IMR-90 (cell line): ENCODE results near the gene SCAND1. TPM values are rescaled to one million over a fixed set of nuclear protein-coding genes. Genes with fewer than 3 reads are reported as not detected.

Source experiments
- ATAC-seq: fragments of 200-7000 bp; cut with Tn5 transposase; 2 replicates; pipeline ENCODE4 v1.9.1; 2020; ENCODE audit warnings: low read depth, mild to moderate bottlenecking, moderate library complexity
- BruUV-seq: library from RNA; stranded (reverse); fragments of 400-500 nt; replicated peaks from 2 replicates; lab custom pipeline; 2021; lab: Mats Ljungman, UMichigan
- CTCF ChIA-PET: fragments of 300-600 bp; formaldehyde crosslinking; extraction: SDS; loops from one replicate; lab custom pipeline; 2021; ENCODE audit warnings: antibody characterized with exemption; lab: Yijun Ruan, JAX
- POLR2A ChIA-PET: fragments of 300-600 bp; sonication (Branson Sonifier 250); formaldehyde crosslinking; loops from one replicate; lab custom pipeline; 2022; ENCODE audit warnings: antibody characterized with exemption; ENCODE audit not compliant: unreplicated experiment; lab: Charles Lee
- DNase-seq: peaks from one replicate; pipeline ENCODE4 v3.0.0; 2013
- H2AFZ ChIP-seq: replicated peaks from 2 replicates; pipeline ENCODE3; 2013; ENCODE audit warnings: low read length, mild to moderate bottlenecking; ENCODE audit not compliant: poor library complexity
- H2AK5ac ChIP-seq: 2 replicates; pipeline ENCODE4 v1.6.1; 2013; ENCODE audit warnings: low read depth, low read length, inconsistent platforms
- H2AK9ac ChIP-seq: replicated peaks from 2 replicates; pipeline ENCODE3; 2013; ENCODE audit warnings: mild to moderate bottlenecking, low read depth, low read length, moderate library complexity; ENCODE audit not compliant: poor library complexity
- H2BK120ac ChIP-seq: 2 replicates; pipeline ENCODE4 v1.6.1; 2013; ENCODE audit warnings: low read depth, low read length, inconsistent platforms
- H2BK15ac ChIP-seq: 3 replicates; pipeline ENCODE4 v1.6.1; 2013; ENCODE audit warnings: low read depth, low read length, inconsistent platforms
- H2BK20ac ChIP-seq: 2 replicates; pipeline ENCODE4 v1.6.1; 2013; ENCODE audit warnings: low read depth, mild to moderate bottlenecking, inconsistent platforms, low read length, moderate library complexity
- H2BK5ac ChIP-seq: 2 replicates; pipeline ENCODE4 v1.6.1; 2013; ENCODE audit warnings: mild to moderate bottlenecking, low read depth, low read length, inconsistent platforms; ENCODE audit not compliant: poor library complexity, severe bottlenecking
- H3K14ac ChIP-seq: replicated peaks from 2 replicates; pipeline ENCODE4 v1.6.1; 2013; ENCODE audit warnings: low read depth, low read length, inconsistent platforms
- H3K18ac ChIP-seq: 2 replicates; pipeline ENCODE4 v1.6.1; 2013; ENCODE audit warnings: low read depth, low read length, control low read depth
- H3K23ac ChIP-seq: 2 replicates; pipeline ENCODE4 v1.6.1; 2013; ENCODE audit warnings: low read depth, low read length, inconsistent platforms
- H3K27ac ChIP-seq: 2 replicates; pipeline ENCODE4 v1.5.1; 2013; ENCODE audit warnings: mild to moderate bottlenecking, control low read depth, low read length; ENCODE audit not compliant: insufficient read depth
- H3K27me3 ChIP-seq: 2 replicates; pipeline ENCODE4 v1.6.1; 2013; ENCODE audit warnings: low read length; ENCODE audit not compliant: control insufficient read depth, insufficient read depth
- H3K36me3 ChIP-seq: 2 replicates; pipeline ENCODE4 v1.6.1; 2013; ENCODE audit warnings: low read length, mixed read lengths; ENCODE audit not compliant: control insufficient read depth, insufficient read depth
- H3K4ac ChIP-seq: 2 replicates; pipeline ENCODE4 v1.6.1; 2013; ENCODE audit warnings: low read depth, low read length, inconsistent platforms
- H3K4me1 ChIP-seq: 2 replicates; pipeline ENCODE4 v1.6.1; 2013; ENCODE audit warnings: low read length, mixed read lengths; ENCODE audit not compliant: control insufficient read depth, insufficient read depth
- H3K4me2 ChIP-seq: 2 replicates; pipeline ENCODE4 v1.6.1; 2013; ENCODE audit warnings: low read depth, mild to moderate bottlenecking, control low read depth, low read length, moderate library complexity
- H3K4me3 ChIP-seq: 2 replicates; pipeline ENCODE4 v1.5.1; 2013; ENCODE audit warnings: low read depth, mild to moderate bottlenecking, control low read depth, low read length, moderate library complexity; ENCODE audit not compliant: insufficient read depth
- H3K56ac ChIP-seq: 2 replicates; pipeline ENCODE4 v1.6.1; 2013; ENCODE audit warnings: low read length, inconsistent platforms; ENCODE audit not compliant: insufficient read depth; ENCODE audit errors: extremely low read depth
- H3K79me1 ChIP-seq, 2 experiments: 2 replicates each; pipeline ENCODE4 v1.6.1; 2013; ENCODE audit warnings: low read length in 2 of 2, inconsistent platforms in 1 of 2, low read depth in 1 of 2
- H3K9ac ChIP-seq: 2 replicates; pipeline ENCODE4 v1.6.1; 2013; ENCODE audit warnings: low read depth, low read length, control low read depth
- H3K9me1 ChIP-seq: 2 replicates; pipeline ENCODE4 v1.6.1; 2013; ENCODE audit warnings: low read length, inconsistent platforms; ENCODE audit not compliant: insufficient read depth
- H3K9me3 ChIP-seq: 2 replicates; pipeline ENCODE4 v1.6.1; 2013; ENCODE audit warnings: low read length; ENCODE audit not compliant: control insufficient read depth, insufficient read depth
- H4K20me1 ChIP-seq: 2 replicates; pipeline ENCODE4 v1.6.1; 2013; ENCODE audit warnings: low read length, inconsistent platforms; ENCODE audit not compliant: insufficient read depth
- H4K5ac ChIP-seq: 2 replicates; pipeline ENCODE4 v1.6.1; 2013; ENCODE audit warnings: mild to moderate bottlenecking, low read depth, low read length, control low read depth
- H4K8ac ChIP-seq, 2 experiments: 2 replicates each; pipeline ENCODE4 v1.6.1; 2013; ENCODE audit warnings: low read depth in 2 of 2, low read length in 2 of 2, control low read depth in 1 of 2, inconsistent platforms in 1 of 2
- H4K91ac ChIP-seq: 2 replicates; pipeline ENCODE4 v1.6.1; 2013; ENCODE audit warnings: low read depth, low read length, inconsistent platforms; ENCODE audit not compliant: insufficient read depth
- BHLHE40 ChIP-seq: fragments of 150-350 bp; IDR thresholded peaks from 2 replicates; pipeline ENCODE4 v1.6.1; 2016; ENCODE audit warnings: mild to moderate bottlenecking, low read depth, low read length
- CEBPB ChIP-seq: IDR thresholded peaks from 2 replicates; pipeline ENCODE4 v1.6.1; 2012; ENCODE audit warnings: low read depth, low read length, improper control_type of control experiment
- CHD1 ChIP-seq: IDR thresholded peaks from 2 replicates; pipeline ENCODE4 v1.6.1; 2012; ENCODE audit warnings: low read depth, low read length, improper control_type of control experiment
- FOS ChIP-seq: fragments of 150-350 bp; IDR thresholded peaks from 2 replicates; pipeline ENCODE4 v1.6.1; 2016; ENCODE audit warnings: low read depth, low read length
- MAFK ChIP-seq: IDR thresholded peaks from 2 replicates; pipeline ENCODE4 v1.6.1; 2012; ENCODE audit warnings: low read depth, low read length, improper control_type of control experiment
- MAZ ChIP-seq: IDR thresholded peaks from 2 replicates; pipeline ENCODE4 v1.6.1; 2012; ENCODE audit warnings: low read depth, mild to moderate bottlenecking, low read length, improper control_type of control experiment, moderate library complexity, borderline replicate concordance
- MXI1 ChIP-seq: IDR thresholded peaks from 2 replicates; pipeline ENCODE4 v1.6.1; 2012; ENCODE audit warnings: low read depth, mild to moderate bottlenecking, low read length, moderate library complexity, borderline replicate concordance
- NFE2L2 ChIP-seq: fragments of 150-350 bp; IDR thresholded peaks from 2 replicates; pipeline ENCODE4 v1.6.1; 2016; ENCODE audit warnings: low read depth, mild to moderate bottlenecking, low read length
- POLR2A ChIP-seq: IDR thresholded peaks from 2 replicates; pipeline ENCODE4 v1.6.1; 2012; ENCODE audit warnings: mild to moderate bottlenecking, low read depth, low read length
- RAD21 ChIP-seq: IDR thresholded peaks from 2 replicates; pipeline ENCODE4 v1.6.1; 2012; ENCODE audit warnings: low read length, improper control_type of control experiment
- RCOR1 ChIP-seq: IDR thresholded peaks from 2 replicates; pipeline ENCODE4 v1.6.1; 2012; ENCODE audit warnings: mild to moderate bottlenecking, low read length, improper control_type of control experiment; ENCODE audit not compliant: insufficient replicate concordance
- RFX5 ChIP-seq: IDR thresholded peaks from 2 replicates; pipeline ENCODE4 v1.8.0; 2012; ENCODE audit warnings: low read depth, mild to moderate bottlenecking, low read length, moderate library complexity
- SMC3 ChIP-seq: fragments of 150-350 bp; IDR thresholded peaks from 2 replicates; pipeline ENCODE4 v1.6.1; 2016; ENCODE audit warnings: low read depth, mild to moderate bottlenecking, antibody characterized with exemption, low read length, moderate library complexity
- WGBS, 2 experiments: methylation state at CpG; one replicate each; pipeline versions ENCODE4 v1.1.5 to v1.1.7; 2013; ENCODE audit warnings: missing lambda C conversion rate in 2 of 2; ENCODE audit not compliant: insufficient read length in 1 of 2; ENCODE audit errors: extremely low coverage in 2 of 2; 5-methylcytosine and 5-hydroxymethylcytosine counted together
- dilution Hi-C: fragments of 300-500 bp; cut with HindIII; formaldehyde crosslinking; loops from one replicate; pipeline ENCODE4 v1.14.3; 2018; ENCODE audit warnings: low sequenced_read_pairs; ENCODE audit not compliant: unreplicated experiment
- in situ Hi-C: fragments of 300-500 bp; cut with MboI; formaldehyde crosslinking; loops from 3 replicates; pipeline ENCODE4 v1.14.3; 2019; ENCODE audit warnings: low sequenced_read_pairs, inconsistent platforms, mixed read lengths
- intact Hi-C: fragments of 100-400 bp; cut with micrococcal nuclease; formaldehyde crosslinking; loops from 2 replicates; pipeline ENCODE4 v1.10.0; 2022
- polyA plus RNA-seq, 3 experiments: library from polyadenylated mRNA; depleted of rRNA; stranded (reverse); fragments of >200 nt; gene quantifications; 2 replicates each; pipeline ENCODE4 v1.2.3, GENCODE V29; 2012; ENCODE audit warnings: low replicate concordance in 1 of 3
- total RNA-seq: library from RNA; depleted of rRNA; stranded (reverse); fragments of >200 nt; gene quantifications from 2 replicates; pipeline ENCODE4 v1.2.3, GENCODE V29; 2012
- TF ChIP-seq, protein P1 (sequence below): fragments of 150-350 bp; IDR thresholded peaks from 2 replicates; pipeline ENCODE4 v1.6.1; 2016; ENCODE audit warnings: low read depth, mild to moderate bottlenecking, low read length, moderate library complexity, borderline replicate concordance
- TF ChIP-seq, protein P2 (sequence below): fragments of 150-350 bp; IDR thresholded peaks from 2 replicates; pipeline ENCODE4 v1.6.1; 2017; ENCODE audit warnings: mild to moderate bottlenecking, antibody characterized with exemption, low read length, low read depth
- TF ChIP-seq, protein P3 (sequence below): conservative IDR thresholded peaks from 2 replicates; pipeline ENCODE4 v1.5.1; 2012; ENCODE audit warnings: mild to moderate bottlenecking, low read depth, low read length, improper control_type of control experiment

The SCAND1 gene
- total and polyA plus RNA-seq, 2 of the 4 experiments (the other 2 are of a cell fraction) = 7.5 to 26.8 TPM

DNA sequence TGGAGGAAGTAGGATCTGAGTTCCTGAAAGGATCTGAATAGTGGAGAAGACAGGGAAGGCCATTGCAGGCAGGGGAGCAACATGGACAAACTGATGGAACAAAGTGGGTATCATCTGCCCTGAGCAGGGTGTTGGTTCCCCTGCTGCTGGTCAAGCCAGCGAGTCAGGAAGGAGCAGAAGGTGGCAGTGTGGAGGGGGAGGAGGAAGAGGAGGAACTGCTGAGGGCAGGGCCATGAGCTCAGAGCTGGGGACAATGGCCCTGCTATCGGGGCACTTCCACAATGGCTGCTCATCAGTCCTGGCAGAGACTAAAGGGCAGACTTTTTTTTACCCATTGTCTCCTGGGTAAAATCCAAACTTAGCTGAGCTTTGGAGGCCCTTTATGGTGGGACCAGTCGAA lies 27.7 kb upstream of the SCAND1 start:
- no peaks in the 10 kb centered on the region for H3K36me3 ChIP-seq
- H2BK5ac ChIP-seq = no peak overlapping the region
- H3K27me3 ChIP-seq = peaks cover 23% of the 10 kb centered on the region
- no peak overlapping the region for H4K8ac ChIP-seq
- H3K9ac ChIP-seq = no peak overlapping the region
- no peak overlapping the region for H2AFZ ChIP-seq
- H2AK5ac ChIP-seq = no peak overlapping the region
- no TSS peak for BruUV-seq
- no peak overlapping the region for H3K18ac ChIP-seq
- H3K4ac ChIP-seq = no peak overlapping the region
- ChIA-PET CTCF (interaction anchor here (1.0 kb wide), 1 partner anchor 11 kb away, joined by 4 read pairs; no protein-coding TSS in a partner anchor), POLR2A (interaction anchor here (1.5 kb wide), 1 partner anchor 27 kb away, joined by 4 read pairs; the partner anchor contains the start of gene SCAND1)
- dilution Hi-C loops (no loop called here), intact Hi-C loops (no loop called here), in situ Hi-C loops (loop anchor here (25.0 kb wide), 1 partner anchor 455 kb away; no protein-coding TSS in a partner anchor)
- H3K14ac ChIP-seq = no peak overlapping the region
- H3K4me1 ChIP-seq = no peaks in the 10 kb centered on the region
- H3K4me3 ChIP-seq = no peak overlapping the region
- ATAC-seq = no peak
- H4K91ac ChIP-seq = no peak overlapping the region
- no peak overlapping the region for H3K4me2 ChIP-seq
- no peak overlapping the region for H3K56ac ChIP-seq
- TF ChIP-seq BHLHE40 (no peak), MAFK (no peak), NFE2L2 (no peak), RCOR1 (no peak), MXI1 (no peak), RAD21 (no peak), SMC3 (no peak), RFX5 (no peak), POLR2A (no peak), CEBPB (no peak), CHD1 (no peak), FOS (no peak), MAZ (no peak)
- TF ChIP-seq, protein P1, sequence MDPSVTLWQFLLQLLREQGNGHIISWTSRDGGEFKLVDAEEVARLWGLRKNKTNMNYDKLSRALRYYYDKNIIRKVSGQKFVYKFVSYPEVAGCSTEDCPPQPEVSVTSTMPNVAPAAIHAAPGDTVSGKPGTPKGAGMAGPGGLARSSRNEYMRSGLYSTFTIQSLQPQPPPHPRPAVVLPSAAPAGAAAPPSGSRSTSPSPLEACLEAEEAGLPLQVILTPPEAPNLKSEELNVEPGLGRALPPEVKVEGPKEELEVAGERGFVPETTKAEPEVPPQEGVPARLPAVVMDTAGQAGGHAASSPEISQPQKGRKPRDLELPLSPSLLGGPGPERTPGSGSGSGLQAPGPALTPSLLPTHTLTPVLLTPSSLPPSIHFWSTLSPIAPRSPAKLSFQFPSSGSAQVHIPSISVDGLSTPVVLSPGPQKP = no peak
- TF ChIP-seq, protein P2, sequence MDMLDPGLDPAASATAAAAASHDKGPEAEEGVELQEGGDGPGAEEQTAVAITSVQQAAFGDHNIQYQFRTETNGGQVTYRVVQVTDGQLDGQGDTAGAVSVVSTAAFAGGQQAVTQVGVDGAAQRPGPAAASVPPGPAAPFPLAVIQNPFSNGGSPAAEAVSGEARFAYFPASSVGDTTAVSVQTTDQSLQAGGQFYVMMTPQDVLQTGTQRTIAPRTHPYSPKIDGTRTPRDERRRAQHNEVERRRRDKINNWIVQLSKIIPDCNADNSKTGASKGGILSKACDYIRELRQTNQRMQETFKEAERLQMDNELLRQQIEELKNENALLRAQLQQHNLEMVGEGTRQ = no peak
- TF ChIP-seq, protein P3, sequence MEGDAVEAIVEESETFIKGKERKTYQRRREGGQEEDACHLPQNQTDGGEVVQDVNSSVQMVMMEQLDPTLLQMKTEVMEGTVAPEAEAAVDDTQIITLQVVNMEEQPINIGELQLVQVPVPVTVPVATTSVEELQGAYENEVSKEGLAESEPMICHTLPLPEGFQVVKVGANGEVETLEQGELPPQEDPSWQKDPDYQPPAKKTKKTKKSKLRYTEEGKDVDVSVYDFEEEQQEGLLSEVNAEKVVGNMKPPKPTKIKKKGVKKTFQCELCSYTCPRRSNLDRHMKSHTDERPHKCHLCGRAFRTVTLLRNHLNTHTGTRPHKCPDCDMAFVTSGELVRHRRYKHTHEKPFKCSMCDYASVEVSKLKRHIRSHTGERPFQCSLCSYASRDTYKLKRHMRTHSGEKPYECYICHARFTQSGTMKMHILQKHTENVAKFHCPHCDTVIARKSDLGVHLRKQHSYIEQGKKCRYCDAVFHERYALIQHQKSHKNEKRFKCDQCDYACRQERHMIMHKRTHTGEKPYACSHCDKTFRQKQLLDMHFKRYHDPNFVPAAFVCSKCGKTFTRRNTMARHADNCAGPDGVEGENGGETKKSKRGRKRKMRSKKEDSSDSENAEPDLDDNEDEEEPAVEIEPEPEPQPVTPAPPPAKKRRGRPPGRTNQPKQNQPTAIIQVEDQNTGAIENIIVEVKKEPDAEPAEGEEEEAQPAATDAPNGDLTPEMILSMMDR = no peak
- no peaks in the 10 kb centered on the region for H4K20me1 ChIP-seq
- H3K23ac ChIP-seq = no peak overlapping the region
- H4K5ac ChIP-seq = no peak overlapping the region
- H2AK9ac ChIP-seq = no peak overlapping the region
- no peak overlapping the region for H2BK120ac ChIP-seq
- no peaks in the 10 kb centered on the region for H3K79me1 ChIP-seq
- H3K27ac ChIP-seq = no peak overlapping the region
- DNase-seq = no peak
- no peaks in the 10 kb centered on the region for H3K9me3 ChIP-seq
- H3K9me1 ChIP-seq = no peaks in the 10 kb centered on the region
- no peak overlapping the region for H2BK15ac ChIP-seq
- WGBS, 2 experiments = 70% methylated on average over 2 of the region's 3 CpGs; no CpG with 5 or more reads in 1 of the 2 experiments
- H2BK20ac ChIP-seq = no peak overlapping the region
